Loucy (cell line): Measurements from ENCODE around the gene GLRX5.

Experiments
- H2AFZ ChIP-seq: fragments of 200-600 bp; sonication (generic); 2 replicates; pipeline ENCODE4 v1.6.0; 2016; ENCODE audit warnings: antibody characterized with exemption, mild to moderate bottlenecking, low read length, moderate library complexity
- H3F3A ChIP-seq: fragments of 200-600 bp; 2 replicates; pipeline ENCODE4 v1.6.0; 2016; ENCODE audit warnings: antibody characterized with exemption, low read depth, mild to moderate bottlenecking
- H3K27me3 ChIP-seq: fragments of 200-600 bp; sonication (generic); 2 replicates; pipeline ENCODE4 v1.6.1; 2014; ENCODE audit warnings: low read length, mild to moderate bottlenecking; ENCODE audit not compliant: insufficient read depth, poor library complexity, severe bottlenecking
- H3K36me3 ChIP-seq: fragments of 200-600 bp; sonication (generic); 2 replicates; pipeline ENCODE4 v1.6.1; 2016; ENCODE audit warnings: low read length; ENCODE audit not compliant: insufficient read depth
- H3K4me1 ChIP-seq: fragments of 200-600 bp; sonication (generic); 2 replicates; pipeline ENCODE4 v1.5.1; 2014; ENCODE audit warnings: low read length, mild to moderate bottlenecking; ENCODE audit not compliant: insufficient read depth, poor library complexity, severe bottlenecking
- H3K4me2 ChIP-seq: fragments of 200-600 bp; sonication (generic); 2 replicates; pipeline ENCODE4 v1.6.0; 2014; ENCODE audit warnings: antibody characterized with exemption, low read length, low read depth, mild to moderate bottlenecking; ENCODE audit not compliant: poor library complexity, severe bottlenecking
- H3K4me3 ChIP-seq: fragments of 200-600 bp; sonication (generic); 2 replicates; pipeline ENCODE4 v1.5.1; 2014; ENCODE audit warnings: low read length, mild to moderate bottlenecking, mixed read lengths; ENCODE audit not compliant: poor library complexity, severe bottlenecking
- H3K79me2 ChIP-seq: fragments of 200-600 bp; sonication (generic); 2 replicates; pipeline ENCODE4 v1.6.1; 2014; ENCODE audit warnings: low read length; ENCODE audit not compliant: insufficient read depth
- H3K9ac ChIP-seq: fragments of 200-600 bp; sonication (generic); 2 replicates; pipeline ENCODE4 v1.6.0; 2014; ENCODE audit warnings: mild to moderate bottlenecking, low read depth, low read length, moderate library complexity; ENCODE audit not compliant: poor library complexity, severe bottlenecking
- H3K9me2 ChIP-seq: fragments of 200-600 bp; sonication (generic); replicated peaks from 2 replicates; pipeline ENCODE4 v1.6.1; 2016; ENCODE audit warnings: low read depth, low read length, mixed read lengths
- H3K9me3 ChIP-seq: fragments of 200-600 bp; sonication (generic); 2 replicates; pipeline ENCODE4 v1.6.1; 2014; ENCODE audit warnings: mild to moderate bottlenecking, antibody characterized with exemption, low read length, low read depth; ENCODE audit not compliant: insufficient read depth
- H4K20me1 ChIP-seq: fragments of 200-600 bp; sonication (generic); 2 replicates; pipeline ENCODE4 v1.6.0; 2014; ENCODE audit warnings: antibody characterized with exemption, low read length, mild to moderate bottlenecking; ENCODE audit not compliant: insufficient read depth, poor library complexity, severe bottlenecking
- EZH2phosphoT487 ChIP-seq: fragments of 200-600 bp; IDR thresholded peaks from 2 replicates; pipeline ENCODE4 v1.6.1; 2018; ENCODE audit warnings: antibody characterized with exemption, mild to moderate bottlenecking, moderate library complexity, borderline replicate concordance
- TF ChIP-seq, protein P1 (sequence below): fragments of 200-600 bp; sonication (generic); conservative IDR thresholded peaks from 2 replicates; pipeline ENCODE4 v1.5.1; 2014; ENCODE audit warnings: mild to moderate bottlenecking, antibody characterized with exemption, low read length

The GLRX5 gene

DNA sequence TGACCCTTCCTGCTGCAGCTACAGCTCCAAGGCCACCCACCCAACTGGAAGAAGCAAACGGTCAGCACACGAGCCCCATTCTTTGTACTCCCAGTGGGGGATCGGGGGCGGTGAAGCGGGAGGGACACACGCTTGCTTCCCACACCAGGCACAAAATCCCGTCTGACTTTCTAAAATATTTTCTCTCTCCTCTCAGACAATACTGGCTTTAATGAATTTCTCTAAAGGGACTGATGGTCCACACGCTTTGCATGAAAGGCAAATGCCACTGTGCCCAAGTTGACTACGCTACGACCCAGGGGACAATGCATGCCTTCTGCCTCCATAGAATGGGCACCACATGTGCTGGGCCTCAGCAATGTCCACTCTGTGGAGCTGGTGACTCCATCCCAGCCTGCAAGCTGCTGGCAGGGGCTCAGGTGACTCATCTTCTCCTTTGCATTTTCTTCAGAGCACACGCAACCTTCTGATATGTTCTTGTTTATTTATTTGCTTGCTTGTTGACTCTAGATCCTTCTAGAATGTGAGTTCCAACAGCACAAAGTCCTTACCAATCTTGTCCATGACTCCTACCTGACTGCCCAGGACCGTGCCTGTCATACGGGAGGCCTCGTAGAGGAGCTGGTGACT is 34.0 kb upstream of the GLRX5 start:
- no peak overlapping the region for H3K4me2 ChIP-seq

DNA sequence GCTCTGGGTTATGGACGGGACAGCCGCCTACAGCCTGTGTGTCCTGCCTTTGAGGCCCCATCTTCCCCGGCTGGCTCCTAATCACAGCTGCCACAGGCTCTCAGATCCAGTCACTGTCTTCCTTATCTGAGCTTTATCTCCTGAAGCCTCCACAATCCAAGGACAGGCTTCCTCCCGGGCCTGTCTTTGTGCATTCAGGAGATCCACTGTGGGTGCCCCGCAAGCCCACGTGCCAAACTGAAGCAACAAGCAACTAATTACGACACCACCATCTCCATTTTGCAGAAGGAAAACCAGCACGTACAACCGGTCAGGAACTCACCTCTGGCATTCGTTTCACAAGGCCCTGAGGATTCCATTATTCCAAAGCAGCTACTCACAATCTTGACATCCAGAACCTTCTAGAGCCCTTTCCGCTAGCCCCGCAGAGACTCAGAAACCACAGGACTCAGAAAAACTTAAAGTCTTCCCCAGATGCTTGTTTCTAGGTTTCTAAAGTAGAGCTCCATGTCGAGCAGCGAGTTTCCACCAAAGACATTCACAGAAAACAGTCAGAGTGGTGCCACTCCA is 32.4 kb upstream of the GLRX5 start:
- H3K9me3 ChIP-seq: no peaks in the 10 kb centered on the region
- peaks cover 10% of the 10 kb centered on the region for H3K4me1 ChIP-seq
- no peaks in the 10 kb centered on the region for H4K20me1 ChIP-seq
- no peaks in the 10 kb centered on the region for H3K79me2 ChIP-seq
- H3K9me2 ChIP-seq: no peaks in the 10 kb centered on the region
- H3K4me3 ChIP-seq: no peak overlapping the region
- TF ChIP-seq, protein P1, sequence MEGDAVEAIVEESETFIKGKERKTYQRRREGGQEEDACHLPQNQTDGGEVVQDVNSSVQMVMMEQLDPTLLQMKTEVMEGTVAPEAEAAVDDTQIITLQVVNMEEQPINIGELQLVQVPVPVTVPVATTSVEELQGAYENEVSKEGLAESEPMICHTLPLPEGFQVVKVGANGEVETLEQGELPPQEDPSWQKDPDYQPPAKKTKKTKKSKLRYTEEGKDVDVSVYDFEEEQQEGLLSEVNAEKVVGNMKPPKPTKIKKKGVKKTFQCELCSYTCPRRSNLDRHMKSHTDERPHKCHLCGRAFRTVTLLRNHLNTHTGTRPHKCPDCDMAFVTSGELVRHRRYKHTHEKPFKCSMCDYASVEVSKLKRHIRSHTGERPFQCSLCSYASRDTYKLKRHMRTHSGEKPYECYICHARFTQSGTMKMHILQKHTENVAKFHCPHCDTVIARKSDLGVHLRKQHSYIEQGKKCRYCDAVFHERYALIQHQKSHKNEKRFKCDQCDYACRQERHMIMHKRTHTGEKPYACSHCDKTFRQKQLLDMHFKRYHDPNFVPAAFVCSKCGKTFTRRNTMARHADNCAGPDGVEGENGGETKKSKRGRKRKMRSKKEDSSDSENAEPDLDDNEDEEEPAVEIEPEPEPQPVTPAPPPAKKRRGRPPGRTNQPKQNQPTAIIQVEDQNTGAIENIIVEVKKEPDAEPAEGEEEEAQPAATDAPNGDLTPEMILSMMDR: no peak
- no peak for TF ChIP-seq EZH2phosphoT487
- no peak overlapping the region for H2AFZ ChIP-seq
- H3F3A ChIP-seq: no peaks in the 10 kb centered on the region
- H3K9ac ChIP-seq: no peak overlapping the region
- no peaks in the 10 kb centered on the region for H3K36me3 ChIP-seq
- no peaks in the 10 kb centered on the region for H3K27me3 ChIP-seq
- no peak overlapping the region for H3K4me2 ChIP-seq

More for the DNA sequence above, 34.0 kb upstream of the GLRX5 start:
- Histone ChIP-seq H3F3A (no peaks in the 10 kb centered on the region), H3K9ac (no peak overlapping the region), H2AFZ (no peak overlapping the region), H4K20me1 (no peaks in the 10 kb centered on the region), H3K4me1 (peaks cover 11% of the 10 kb centered on the region), H3K27me3 (no peaks in the 10 kb centered on the region), H3K36me3 (no peaks in the 10 kb centered on the region), H3K79me2 (no peaks in the 10 kb centered on the region), H3K4me3 (no peak overlapping the region), H3K9me2 (no peaks in the 10 kb centered on the region), H3K9me3 (no peaks in the 10 kb centered on the region)
- no peak for TF ChIP-seq EZH2phosphoT487
- TF ChIP-seq, protein P1: no peak

GRCh38 chr14:95503365-95504134 is 31.3 kb upstream of the GLRX5 start:
- Histone ChIP-seq H3K27me3 (no peaks in the 10 kb centered on the region), H4K20me1 (no peaks in the 10 kb centered on the region), H3K4me1 (peaks cover 16% of the 10 kb centered on the region), H3K9ac (no peak overlapping the region), H3F3A (no peaks in the 10 kb centered on the region), H3K9me2 (no peaks in the 10 kb centered on the region), H2AFZ (no peak overlapping the region), H3K79me2 (no peaks in the 10 kb centered on the region), H3K36me3 (no peaks in the 10 kb centered on the region), H3K4me3 (no peak overlapping the region), H3K9me3 (no peaks in the 10 kb centered on the region), H3K4me2 (no peak overlapping the region)
- no peak for TF ChIP-seq EZH2phosphoT487
- TF ChIP-seq, protein P1: no peak
